Prostate gland (tissue), 2 donors: ENCODE data around the gene DPYD.

Source experiments
- POLR2A ChIP-seq: fragments of 450-650 bp; IDR thresholded peaks from one replicate; pipeline ENCODE4 v1.6.1; 2016; ENCODE audit warnings: antibody characterized with exemption, mild to moderate bottlenecking
- POLR2AphosphoS5 ChIP-seq: sonication (generic); formaldehyde crosslinking; IDR thresholded peaks from one replicate; pipeline ENCODE4 v1.6.1; 2017; ENCODE audit warnings: antibody characterized with exemption
- TF ChIP-seq, protein P1 (sequence below), 4 experiments: fragments of 200-600 bp in 2 of 4; fragments of 450-650 bp in 2 of 4; sonication (generic) in 2 of 4; IDR thresholded peaks; 1 replicate in 3 of 4; 2 replicates in 1 of 4; pipeline ENCODE4 v1.5.1; 2016 to 2019; ENCODE audit warnings: antibody characterized with exemption in 4 of 4, mild to moderate bottlenecking in 2 of 4, moderate library complexity in 2 of 4

DNA sequence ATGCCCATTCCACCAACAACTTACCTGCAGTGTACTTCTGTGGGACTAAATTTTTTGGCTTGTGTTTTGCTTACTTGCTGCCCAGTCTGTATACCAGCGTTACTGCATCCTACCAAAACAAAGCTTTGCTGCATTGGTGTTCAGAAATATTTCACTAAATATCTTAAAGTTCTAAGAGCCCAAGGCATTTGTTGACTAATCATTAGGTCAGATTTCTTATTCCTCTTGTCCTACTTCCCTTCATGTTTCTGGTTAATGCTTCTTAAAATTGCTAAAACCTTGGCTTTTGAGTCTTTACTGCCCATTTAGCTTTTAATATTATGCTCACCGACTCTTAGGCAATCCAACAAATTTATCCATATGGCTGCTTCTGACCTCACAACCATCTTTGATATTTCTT is 161.8 kb downstream of the DPYD start:
- TF ChIP-seq, protein P1, sequence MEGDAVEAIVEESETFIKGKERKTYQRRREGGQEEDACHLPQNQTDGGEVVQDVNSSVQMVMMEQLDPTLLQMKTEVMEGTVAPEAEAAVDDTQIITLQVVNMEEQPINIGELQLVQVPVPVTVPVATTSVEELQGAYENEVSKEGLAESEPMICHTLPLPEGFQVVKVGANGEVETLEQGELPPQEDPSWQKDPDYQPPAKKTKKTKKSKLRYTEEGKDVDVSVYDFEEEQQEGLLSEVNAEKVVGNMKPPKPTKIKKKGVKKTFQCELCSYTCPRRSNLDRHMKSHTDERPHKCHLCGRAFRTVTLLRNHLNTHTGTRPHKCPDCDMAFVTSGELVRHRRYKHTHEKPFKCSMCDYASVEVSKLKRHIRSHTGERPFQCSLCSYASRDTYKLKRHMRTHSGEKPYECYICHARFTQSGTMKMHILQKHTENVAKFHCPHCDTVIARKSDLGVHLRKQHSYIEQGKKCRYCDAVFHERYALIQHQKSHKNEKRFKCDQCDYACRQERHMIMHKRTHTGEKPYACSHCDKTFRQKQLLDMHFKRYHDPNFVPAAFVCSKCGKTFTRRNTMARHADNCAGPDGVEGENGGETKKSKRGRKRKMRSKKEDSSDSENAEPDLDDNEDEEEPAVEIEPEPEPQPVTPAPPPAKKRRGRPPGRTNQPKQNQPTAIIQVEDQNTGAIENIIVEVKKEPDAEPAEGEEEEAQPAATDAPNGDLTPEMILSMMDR (IDR thresholded peaks at IDR 0.05), result no peak
- TF ChIP-seq POLR2A (no peak), POLR2AphosphoS5 (no peak)
